ENCODE results near the gene DNAJB8.

The DNAJB8 gene

GRCh38 chr3:128427175-128427857 is 39.4 kb downstream of the DNAJB8 start:
- TF ChIP-seq, protein P1, sequence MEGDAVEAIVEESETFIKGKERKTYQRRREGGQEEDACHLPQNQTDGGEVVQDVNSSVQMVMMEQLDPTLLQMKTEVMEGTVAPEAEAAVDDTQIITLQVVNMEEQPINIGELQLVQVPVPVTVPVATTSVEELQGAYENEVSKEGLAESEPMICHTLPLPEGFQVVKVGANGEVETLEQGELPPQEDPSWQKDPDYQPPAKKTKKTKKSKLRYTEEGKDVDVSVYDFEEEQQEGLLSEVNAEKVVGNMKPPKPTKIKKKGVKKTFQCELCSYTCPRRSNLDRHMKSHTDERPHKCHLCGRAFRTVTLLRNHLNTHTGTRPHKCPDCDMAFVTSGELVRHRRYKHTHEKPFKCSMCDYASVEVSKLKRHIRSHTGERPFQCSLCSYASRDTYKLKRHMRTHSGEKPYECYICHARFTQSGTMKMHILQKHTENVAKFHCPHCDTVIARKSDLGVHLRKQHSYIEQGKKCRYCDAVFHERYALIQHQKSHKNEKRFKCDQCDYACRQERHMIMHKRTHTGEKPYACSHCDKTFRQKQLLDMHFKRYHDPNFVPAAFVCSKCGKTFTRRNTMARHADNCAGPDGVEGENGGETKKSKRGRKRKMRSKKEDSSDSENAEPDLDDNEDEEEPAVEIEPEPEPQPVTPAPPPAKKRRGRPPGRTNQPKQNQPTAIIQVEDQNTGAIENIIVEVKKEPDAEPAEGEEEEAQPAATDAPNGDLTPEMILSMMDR (conservative IDR thresholded peaks at IDR 0.05) = no peak
- peak overlapping the region; percentile 61 for H3K27ac ChIP-seq

- TF ChIP-seq, protein P1 (conservative IDR thresholded peaks at IDR 0.05) = peak; percentile 98
- peak overlapping the region; percentile 61 for H3K27ac ChIP-seq
These were observed 40.4 kb downstream of the DNAJB8 start for GRCh38 chr3:128426128-128426921.

DNA sequence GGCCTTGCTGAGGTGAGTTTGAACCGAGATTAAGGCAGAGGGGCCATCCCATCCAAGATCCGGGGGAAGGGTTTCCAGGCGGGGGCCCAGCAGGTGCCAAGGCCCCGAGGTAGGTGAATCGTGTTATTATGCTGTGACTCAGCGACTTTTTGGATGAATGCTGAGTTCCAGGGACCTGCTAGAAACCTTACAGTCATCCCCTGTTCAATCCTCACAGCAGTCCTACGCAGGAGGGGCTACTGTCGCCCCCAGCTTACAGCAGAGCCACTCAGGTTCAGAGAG is 40.9 kb downstream of the DNAJB8 start:
- TF ChIP-seq, protein P1 (conservative IDR thresholded peaks at IDR 0.05) = no peak
- peak overlapping the region; percentile 61; the same call in 1 of the 2 replicates for H3K27ac ChIP-seq

DNA sequence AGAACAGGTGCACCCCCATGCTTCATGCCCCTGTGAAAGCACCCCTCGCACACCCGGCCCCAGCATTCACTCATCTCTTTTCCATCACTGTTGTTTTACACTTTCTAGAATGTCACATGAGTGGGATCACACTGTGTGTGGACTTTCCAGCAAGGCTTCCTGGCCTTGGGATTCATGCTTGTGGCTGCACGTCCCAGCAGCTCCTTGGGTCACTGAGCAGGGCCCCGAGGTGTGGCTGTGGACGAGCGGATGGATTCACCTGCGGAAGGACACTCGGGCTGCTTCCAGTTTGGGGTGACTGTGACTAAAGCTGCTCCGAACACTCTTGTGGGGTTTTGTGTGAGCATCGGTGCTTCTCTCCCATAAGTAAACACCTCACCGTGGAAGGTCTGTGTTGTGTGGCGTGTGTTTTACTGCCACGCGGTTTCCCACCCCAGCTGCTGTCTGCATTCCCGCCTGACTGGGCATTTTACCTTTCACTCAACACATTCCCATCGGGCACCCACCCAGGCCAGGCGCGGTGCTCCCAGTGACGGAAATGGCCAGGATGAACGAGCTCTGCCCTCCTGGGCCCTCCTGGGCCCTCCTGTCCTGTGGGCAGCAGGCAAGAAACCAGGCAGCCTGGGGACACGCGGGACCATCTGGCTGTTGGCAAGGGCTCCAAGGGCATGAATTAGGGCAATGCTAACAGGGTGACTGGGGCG is 41.4 kb downstream of the DNAJB8 start:
- TF ChIP-seq, protein P1 (conservative IDR thresholded peaks at IDR 0.05) = no peak
- H3K27ac ChIP-seq = peak overlapping the region; percentile 61

DNA sequence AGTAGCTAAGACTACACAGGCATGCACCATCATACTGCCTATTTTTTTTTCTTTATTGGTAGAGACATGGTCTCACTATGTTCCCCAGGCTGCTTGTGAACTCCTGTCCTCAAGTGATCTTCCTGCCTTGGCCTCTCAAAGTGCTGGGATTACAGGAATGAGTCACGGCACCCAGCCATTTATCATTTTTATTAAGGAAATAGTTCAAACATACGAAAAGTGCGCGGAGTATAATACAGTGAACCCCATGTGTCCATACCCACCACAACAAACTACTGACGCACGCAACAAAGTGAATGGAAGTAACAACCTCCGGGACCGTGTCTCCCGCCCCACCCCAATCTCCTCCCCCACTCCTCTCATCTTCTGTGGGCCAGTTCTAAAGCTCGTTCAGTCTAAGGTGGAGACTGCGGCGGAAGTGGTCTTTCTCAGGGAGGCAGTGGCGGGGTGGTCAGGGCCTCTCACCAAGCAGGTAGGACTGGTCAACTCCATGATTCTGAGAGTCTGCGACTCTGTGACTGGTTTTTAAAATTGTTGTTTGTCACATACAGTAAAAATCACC is 42.1 kb downstream of the DNAJB8 start:
- H3K27ac ChIP-seq = peak overlapping the region; percentile 61
- TF ChIP-seq, protein P1 (conservative IDR thresholded peaks at IDR 0.05) = no peak

GRCh38 chr3:128423525-128424147 is 43.1 kb downstream of the DNAJB8 start:
- H3K27ac ChIP-seq = peak overlapping the region; percentile 61
- TF ChIP-seq, protein P1 (conservative IDR thresholded peaks at IDR 0.05) = no peak
